GM21381 (cell line): ENCODE measurements around the gene NKAIN1.
"Not testable (repeated sequence)": the region's sequence is repeated elsewhere in the genome, so short reads cannot be mapped to it uniquely, and the experiment has no call there.

Experiments used
- ATAC-seq: cut with Tn5 transposase; IDR thresholded peaks from one replicate; pipeline ENCODE4 v1.9.1; 2021; ENCODE audit warnings: mild to moderate bottlenecking, moderate library complexity; ENCODE audit not compliant: unreplicated experiment

Gene NKAIN1

DNA sequence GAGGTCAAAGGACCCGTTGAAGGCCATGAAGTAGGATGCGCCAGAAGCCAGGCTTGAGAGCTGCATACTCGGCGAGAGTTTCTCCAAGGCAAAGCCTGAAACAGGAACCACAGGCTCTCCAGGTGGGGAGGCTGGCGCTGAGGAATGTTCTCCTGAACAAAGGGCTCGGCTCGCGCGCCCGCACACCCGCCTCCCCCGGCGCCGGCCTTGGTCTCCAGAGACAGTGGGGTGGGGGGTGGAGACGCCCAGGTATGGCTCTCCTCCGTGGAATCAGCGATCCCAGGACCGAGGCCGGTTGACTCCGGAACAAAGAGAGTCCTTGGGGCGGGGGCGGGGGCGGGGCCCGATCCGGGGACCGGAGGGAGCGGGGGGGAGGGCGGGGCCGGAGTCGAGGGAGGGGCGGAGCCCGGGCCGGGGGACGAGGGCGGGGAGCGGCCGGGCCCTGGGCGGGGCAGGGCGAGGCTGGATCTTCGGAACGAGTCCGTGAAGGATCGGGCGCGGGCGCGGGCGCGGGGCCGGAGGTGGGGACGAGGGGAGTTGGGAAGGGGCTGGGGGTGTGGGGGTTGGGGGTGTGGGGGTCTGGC lies 85.0 kb downstream of the NKAIN1 start:
- ATAC-seq, result peak; percentile 51

DNA sequence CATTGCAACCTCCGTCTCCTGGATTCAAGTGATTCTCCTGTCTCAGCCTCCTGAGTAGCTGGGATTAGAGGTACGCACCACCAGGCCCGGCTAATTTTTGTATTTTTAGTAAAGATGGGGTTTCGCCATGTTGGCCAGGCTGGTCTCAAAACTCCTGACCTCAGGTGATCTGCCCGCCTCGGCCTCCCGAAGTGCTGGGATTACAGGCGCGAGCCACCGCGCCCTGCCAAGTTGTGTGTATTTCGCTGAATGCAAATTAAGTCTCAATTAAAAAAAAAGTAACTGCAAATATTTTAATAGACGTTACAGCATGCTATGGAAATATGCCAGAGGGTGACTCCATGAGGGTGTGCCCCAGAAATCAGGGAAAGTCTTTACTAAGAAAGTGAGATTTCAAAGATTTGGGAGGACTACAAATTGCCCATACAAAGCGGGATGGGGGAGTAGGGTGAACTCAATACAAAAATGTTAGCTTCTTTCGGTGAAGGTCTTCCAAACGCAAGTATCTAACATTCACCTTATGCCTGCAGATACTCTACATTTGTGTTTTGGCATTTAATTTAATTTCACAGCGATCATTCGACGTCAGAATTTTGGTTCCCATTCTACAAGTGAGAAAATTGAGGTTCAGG lies 85.6 kb downstream of the NKAIN1 start:
- ATAC-seq, result no peak

DNA sequence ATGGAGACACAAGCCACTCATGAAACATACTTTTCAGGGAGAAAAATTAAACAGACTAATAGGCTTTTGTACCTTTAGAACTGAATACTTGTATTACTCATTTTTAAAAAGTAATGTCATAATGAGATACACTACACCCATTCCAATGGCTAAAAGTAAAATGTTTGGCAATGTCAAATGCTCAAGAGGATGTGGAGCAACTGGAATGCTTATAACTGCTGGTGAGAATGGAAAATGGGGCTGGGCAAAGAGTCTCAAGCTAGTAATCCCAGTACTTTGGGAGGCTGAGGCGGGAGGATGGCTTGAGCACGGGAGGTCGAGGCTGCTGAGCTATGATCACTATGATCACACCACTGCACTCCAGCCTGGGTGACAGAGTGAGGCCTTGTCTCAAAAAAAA lies 86.3 kb downstream of the NKAIN1 start:
- ATAC-seq, result no peak

DNA sequence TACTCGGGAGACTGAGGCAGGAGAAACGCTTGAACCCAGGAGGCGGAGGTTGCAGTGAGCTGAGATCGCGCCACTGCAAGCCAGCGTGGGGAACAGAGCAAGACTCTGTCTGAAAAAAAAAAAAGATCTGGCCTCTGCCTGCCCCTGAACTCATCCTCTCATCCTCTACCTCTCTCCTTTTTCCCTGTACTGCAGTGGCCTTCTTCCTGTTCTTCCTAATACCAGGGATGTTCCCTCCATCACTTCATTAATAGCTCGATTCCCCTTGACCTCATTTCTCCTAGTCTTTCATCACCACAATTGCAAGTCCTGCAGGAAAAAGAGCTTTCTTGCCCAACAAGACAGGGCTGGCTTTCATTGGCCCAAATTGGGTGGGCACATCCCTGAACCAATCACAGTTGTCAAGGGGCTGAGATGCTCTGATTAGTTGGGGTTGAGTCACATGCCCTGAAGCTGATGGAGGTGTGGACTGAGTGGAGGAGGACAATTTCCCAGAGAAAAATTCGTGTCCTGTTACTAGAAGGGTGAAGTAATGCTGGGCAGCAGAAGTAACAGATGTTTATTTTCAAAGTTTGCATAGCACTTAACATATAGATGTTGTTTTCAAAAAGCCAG lies 87.4 kb downstream of the NKAIN1 start:
- ATAC-seq, result no peak

DNA sequence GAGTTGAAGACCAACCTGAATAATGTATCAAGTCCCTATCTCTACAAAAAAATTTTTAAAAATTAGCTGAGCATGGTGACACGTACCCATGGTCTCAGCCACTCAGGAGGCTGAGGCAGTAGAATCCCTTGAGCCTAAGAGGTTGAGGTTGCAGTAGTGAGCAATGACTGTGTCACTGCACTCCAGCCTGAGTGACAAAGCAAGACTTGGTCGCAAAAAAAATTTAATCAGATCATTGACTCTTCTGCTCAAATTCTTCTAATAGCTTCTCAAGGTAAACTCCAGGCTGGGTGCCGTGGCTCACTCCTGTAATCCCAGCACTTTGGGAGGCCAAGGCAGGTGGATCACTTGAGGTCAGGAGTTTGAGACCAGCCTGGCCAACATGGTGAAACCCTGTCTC lies 88.3 kb downstream of the NKAIN1 start:
- ATAC-seq, result no peak

DNA sequence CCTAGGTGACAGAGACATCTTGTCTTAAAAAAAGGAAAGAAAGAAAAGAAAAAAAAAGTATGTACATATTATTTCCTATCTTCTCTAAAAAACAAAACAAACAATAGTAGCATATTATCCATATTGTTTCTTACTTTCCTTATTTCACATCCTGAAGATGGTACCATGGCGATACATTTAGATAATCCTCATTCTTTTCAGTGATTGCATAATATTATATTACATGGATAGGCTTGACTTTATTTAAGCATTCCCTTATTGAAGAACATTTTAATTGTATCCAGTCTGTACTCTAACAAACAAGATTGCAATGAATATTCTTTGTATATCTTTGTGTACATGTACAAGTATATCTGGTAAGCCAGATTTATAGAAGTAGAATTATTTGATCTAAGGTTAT lies 91.3 kb downstream of the NKAIN1 start:
- ATAC-seq, result no peak

DNA sequence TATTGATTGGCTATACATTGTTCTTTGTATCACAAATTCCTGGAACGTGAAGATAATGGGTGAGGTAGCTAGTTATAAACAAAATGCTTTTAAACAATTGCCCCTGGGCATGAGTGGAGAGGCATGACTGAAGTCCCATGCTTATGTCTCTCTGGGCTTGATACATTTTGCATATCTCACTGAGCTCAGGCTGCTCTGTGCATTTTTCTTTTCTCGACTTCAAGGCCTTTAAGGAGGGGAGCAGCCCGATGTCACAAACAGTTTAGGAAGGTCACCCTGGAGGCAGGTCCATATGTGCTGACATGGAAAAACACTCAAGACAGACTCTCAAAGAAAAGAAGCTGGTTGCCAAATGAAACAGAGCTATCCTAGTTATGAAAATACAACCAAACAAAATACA lies 94.0 kb downstream of the NKAIN1 start:
- no peak for ATAC-seq

DNA sequence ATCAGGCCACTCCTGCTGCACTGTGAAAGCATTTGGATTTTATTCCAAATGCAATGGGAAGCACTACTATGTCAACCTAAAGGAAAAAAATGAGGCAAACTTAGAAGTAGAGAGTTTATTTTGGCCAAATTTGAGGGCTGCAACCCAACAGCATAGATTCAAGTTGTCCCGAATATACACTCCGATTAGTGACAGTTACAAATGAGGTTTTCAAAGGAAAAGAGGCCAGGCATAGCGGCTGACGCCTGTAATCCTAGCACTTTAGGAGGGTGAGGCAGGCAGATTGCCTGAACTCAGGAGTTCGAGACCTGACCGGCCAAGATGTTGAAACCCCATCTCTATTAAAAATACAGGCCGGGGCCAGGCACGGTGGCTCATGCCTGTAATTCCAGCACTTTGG lies 95.2 kb downstream of the NKAIN1 start:
- no peak for ATAC-seq

DNA sequence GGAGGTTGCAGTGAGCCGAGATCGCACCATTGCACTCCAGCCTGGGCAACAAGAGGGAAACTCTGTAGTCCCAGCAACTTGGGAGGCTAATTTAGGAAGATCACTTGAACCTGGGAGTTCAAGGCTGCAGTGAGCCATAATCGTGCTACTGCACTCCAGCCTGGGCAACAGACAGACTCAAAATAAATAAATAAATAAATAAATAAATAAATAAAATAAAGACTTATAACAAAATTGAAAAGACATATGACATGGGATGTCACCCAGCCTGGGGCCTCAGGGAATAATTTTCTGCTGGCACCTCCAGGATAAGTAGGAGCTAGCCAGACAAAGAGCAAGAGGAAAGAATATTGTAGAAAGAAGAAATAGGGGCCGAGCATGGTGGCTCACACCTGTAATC lies 96.2 kb downstream of the NKAIN1 start:
- no peak for ATAC-seq

DNA sequence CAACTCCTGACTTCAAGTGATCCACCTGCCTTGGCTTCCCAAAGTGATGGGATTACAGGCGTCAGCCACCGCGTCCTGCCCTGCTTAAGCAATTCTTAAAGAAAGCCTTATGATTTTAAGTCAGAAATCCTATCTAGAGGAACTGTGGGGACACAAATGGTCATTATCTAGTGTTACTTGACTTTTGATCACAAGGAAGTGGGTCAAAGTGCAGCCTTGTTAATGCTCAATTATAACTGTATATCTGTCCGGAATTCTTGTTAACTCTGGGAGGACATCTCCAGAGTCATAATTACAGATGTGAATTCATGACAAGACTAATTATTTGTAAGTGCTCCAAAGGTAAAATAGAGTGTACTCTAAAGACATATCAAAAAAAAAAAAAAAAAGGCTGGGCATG lies 97.3 kb downstream of the NKAIN1 start:
- no peak for ATAC-seq

DNA sequence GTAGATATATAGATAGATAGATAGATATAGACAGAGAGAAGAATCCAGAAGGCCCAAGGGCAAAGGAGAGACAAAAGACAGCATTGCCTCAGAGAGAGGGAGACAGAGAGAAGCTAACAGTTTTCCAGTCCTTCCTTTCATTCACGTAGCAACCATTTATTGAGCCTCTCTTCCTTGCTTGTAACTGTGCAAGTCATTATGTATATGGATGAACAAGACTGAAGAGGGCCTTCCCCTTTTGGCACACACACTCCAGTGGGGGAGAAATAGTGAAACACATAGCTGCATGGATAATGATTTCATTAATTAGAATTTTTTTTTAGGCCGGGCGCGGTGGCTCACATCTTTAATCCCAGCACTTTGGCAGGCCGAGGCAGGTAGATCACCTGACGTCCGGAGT lies 99.4 kb downstream of the NKAIN1 start:
- no peak for ATAC-seq

DNA sequence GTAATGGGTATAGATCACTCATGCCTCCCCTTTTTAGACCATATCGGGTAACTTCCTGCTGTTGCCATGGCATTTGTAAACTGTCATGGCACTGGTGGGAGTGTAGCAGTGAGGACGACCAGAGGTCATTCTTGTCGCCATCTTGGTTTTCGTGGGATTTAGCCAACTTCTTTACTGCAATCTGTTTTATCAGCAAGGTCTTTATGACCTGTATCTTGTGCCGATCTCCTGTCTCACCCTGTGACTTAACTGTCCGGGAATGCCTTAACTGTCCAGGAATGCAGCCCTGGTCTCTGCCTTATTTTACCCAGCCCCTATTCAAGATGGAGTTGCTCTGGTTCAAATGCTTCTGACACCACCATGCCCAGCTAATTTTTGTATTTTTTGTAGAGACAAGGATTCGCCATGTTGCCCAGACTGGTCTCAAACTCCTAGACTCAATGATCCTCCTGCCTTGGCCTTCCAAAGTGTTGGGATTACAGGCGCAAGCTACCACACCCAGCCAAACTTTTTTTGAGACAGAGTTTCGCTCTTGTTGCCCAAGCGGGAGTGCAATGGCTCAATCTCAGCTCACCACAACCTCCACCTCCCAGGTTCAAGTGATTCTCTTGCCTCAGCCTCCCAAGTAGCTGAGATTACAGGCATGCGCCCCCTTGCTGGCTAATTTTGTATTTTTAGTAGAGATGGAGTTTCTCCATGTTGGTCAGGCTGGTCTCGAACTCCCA lies 100.7 kb downstream of the NKAIN1 start:
- ATAC-seq, result not testable (repeated sequence)

DNA sequence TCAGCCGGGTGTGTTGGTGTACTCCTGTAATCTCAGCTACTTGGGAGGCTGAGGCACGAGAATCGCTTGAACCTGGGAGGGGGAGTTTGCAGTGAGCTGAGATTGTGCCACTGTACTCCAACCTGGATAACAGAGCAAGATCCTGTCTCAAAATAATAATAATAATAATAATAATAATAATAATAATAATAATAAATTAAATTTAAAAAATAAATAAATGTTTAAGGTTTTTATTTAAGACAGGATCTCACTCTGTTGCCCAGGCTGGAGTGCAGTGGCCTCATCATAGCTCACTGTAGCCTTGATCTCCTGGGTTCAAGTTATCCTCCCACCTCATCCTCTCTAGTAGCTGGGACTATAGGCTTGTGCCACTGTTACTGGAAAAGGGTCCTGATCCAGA lies 101.8 kb downstream of the NKAIN1 start:
- not testable (repeated sequence) for ATAC-seq

DNA sequence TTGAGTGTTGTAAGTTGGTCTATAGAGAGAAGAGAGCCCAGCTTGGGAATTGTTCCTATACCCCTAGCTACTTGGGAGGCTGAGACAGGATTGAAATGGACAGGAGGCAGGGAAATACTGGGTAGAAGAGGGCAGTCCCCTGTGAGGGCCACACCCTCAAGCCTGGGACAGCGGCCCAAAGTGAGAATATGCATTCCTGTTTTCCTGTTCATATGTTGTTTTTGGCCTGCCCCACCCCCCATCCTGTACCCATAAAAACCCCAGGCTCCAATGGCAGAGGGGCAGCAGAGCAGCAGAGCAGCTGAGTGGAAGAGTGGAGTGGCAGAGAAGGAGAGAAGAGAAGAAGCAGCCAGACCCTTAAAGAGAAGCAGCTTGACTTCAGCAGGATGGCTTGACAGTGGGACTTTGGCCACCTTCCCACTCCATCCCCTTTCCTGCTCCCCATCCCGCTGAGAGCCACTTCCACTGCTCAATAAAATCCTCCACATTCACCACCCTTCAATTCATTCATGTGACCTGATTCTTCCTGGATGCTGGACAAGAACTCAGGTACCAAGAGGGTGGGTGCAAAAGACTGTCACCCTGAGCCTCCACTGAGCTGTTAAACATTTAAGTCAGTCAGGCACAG lies 103.6 kb downstream of the NKAIN1 start:
- no peak for ATAC-seq

DNA sequence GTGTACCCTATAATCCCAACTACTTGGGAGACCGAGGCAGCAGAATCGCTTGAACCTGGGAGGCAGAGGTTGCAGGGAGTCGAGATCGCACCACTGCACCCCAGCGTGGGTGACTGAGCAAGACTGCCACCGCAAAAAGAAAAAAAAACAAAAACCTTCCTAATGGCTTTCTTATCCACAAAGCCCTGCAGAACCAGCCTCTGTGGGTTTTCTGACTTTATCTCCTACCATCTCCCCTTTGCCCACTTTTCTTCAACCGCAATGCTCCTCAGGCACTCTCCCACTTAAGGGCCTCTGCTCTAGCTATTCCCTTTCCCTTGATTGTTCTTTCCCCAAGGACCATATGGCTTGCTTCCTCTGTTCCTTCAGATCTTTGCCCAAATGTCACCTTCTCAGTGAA lies 106.3 kb downstream of the NKAIN1 start:
- no peak for ATAC-seq
